Fibroblast of skin of left biceps (primary cell): ENCODE measurements around the gene TUBB.
A peak's percentile ranks its signal among the peaks of the same experiment; 100 is the strongest.
"Not testable (repeated sequence)": the region's sequence is repeated elsewhere in the genome, so short reads cannot be mapped to it uniquely, and the experiment has no call there.

Experiments
- DNase-seq, 2 experiments: peaks; one replicate each; pipeline ENCODE4 v3.0.0-alpha.2; 2013; ENCODE audit warnings: low read depth in 2 of 2

Gene TUBB

GRCh38 chr6:30717845-30718720 is 2.1 kb upstream of the TUBB start:
- not testable (repeated sequence) for DNase-seq

- DNase-seq = no peak
Measured at GRCh38 chr6:30719356-30719755, 796 bp upstream of the TUBB start.

- no peak for DNase-seq
Measured at GRCh38 chr6:30720738-30721197, 616 bp downstream of the TUBB start.

- peak; percentile 80 to 83 for DNase-seq
Measured at GRCh38 chr6:30721198-30722024, 1.3 kb downstream of the TUBB start.

- DNase-seq = not testable (repeated sequence)
Measured at GRCh38 chr6:30722025-30722279, 1.8 kb downstream of the TUBB start.

GRCh38 chr6:30722280-30723112 is 2.3 kb downstream of the TUBB start:
- no peak for DNase-seq

GRCh38 chr6:30723159-30723842 is 3.1 kb downstream of the TUBB start:
- not testable (repeated sequence) for DNase-seq

GRCh38 chr6:30723843-30724741 is 3.9 kb downstream of the TUBB start:
- not testable (repeated sequence) for DNase-seq

GRCh38 chr6:30724906-30725667 is 4.9 kb downstream of the TUBB start:
- no peak for DNase-seq

GRCh38 chr6:30725713-30726505 is 5.8 kb downstream of the TUBB start:
- DNase-seq = no peak

- DNase-seq = no peak
Measured at GRCh38 chr6:30726506-30727413, 6.6 kb downstream of the TUBB start.

GRCh38 chr6:30727920-30728553 is 7.9 kb downstream of the TUBB start:
- DNase-seq = no peak

- no peak for DNase-seq
Measured at GRCh38 chr6:30730601-30731435, 10.7 kb downstream of the TUBB start.

- DNase-seq = no peak
Measured at GRCh38 chr6:30732237-30732943, 12.2 kb downstream of the TUBB start.

GRCh38 chr6:30735668-30736314 is 15.6 kb downstream of the TUBB start:
- no peak for DNase-seq
